GM21423 (cell line): ENCODE data around the gene LEPROT.
A peak's percentile ranks its signal among the peaks of the same experiment; 100 is the strongest.
"Not testable (repeated sequence)": the region's sequence is repeated elsewhere in the genome, so short reads cannot be mapped to it uniquely, and the experiment has no call there.

Source experiments
- ATAC-seq: cut with Tn5 transposase; IDR thresholded peaks from one replicate; pipeline ENCODE4 v1.9.1; 2021; ENCODE audit warnings: mild to moderate bottlenecking, moderate library complexity; ENCODE audit not compliant: unreplicated experiment

LEPROT gene

DNA sequence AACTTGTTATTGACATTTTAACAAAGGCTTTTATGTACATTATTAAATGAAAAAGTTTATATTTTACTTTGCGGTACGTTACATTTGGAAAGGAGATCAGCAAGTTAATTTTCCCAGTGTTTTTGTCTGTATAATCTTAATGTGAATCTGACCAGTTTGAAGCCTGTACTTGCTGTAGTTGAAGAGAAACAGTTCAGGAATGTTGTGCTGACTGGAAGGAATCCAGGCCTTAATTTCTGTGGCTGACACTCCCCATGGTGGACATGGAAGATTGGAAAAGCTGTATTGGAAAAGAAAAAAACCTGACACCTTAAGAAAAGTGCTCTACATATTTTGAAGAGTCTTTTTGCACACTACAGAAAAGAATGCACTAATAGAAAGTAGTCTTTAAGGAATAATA is 15.5 kb downstream of the LEPROT start:
- ATAC-seq = no peak

DNA sequence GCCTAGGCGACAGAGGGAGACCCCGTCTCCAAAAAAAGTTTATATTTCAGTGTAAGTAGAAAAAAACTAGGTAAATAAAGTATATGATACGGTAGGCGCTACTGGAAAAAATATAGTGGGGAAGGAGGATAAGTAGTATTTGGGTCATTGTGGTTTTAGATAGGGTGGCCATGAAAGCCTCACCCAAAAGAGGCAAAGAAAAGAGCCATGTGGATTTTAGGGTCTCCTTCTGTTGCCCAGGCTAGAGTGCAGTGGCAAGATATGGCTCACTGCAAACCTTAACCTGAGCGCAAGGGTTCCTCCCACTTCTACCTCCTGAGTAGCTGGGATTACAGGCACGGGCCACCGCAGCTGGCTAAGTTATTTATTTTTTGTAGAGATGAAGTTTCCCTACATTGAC is 17.1 kb downstream of the LEPROT start:
- ATAC-seq = no peak

DNA sequence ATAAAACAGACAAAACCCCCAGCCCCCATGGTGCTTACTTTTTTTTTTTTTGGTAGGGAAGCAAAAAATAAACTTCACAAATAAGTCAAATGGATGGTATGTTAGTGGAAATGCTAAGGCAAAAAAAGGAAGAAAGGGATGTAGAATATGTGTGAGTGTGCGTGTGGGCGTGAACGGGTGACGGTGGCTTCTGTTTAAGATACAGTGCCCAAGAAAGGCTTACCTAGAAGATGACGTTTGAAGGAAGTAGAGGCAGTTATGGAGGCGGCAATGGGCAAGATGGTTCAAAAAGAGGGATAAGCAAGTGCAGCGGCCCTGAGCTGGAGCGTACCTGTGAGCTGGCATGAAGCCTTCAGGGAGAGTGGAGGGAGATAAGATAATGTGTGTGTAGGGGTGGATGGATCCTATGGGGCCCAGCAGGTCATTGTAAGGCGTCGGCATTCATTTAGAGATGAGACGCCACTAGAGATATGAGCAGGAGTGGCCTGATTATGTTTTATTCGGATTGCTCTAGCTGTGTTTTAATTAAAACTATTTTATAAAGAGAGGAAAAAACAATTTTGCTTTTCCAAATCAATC is 19.9 kb downstream of the LEPROT start:
- ATAC-seq = no peak

DNA sequence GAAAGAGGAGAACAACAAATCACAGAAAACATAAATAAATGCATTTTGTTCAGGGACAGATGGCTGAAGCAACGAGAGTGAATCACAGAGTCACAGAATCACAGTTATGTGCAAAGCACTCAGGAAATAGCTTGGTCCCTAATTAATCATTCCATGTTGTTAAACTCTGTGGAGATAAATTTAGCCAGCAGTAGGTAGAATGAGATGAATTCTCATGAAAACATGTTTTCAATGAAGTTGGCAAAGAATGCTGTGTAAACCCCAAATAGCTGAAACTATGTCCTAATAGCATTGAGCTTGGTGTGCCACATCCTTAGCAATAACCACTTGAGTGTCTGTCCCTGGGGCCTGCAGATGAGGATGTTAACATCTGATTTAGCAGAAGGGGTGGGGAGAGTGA is 20.4 kb downstream of the LEPROT start:
- no peak for ATAC-seq

DNA sequence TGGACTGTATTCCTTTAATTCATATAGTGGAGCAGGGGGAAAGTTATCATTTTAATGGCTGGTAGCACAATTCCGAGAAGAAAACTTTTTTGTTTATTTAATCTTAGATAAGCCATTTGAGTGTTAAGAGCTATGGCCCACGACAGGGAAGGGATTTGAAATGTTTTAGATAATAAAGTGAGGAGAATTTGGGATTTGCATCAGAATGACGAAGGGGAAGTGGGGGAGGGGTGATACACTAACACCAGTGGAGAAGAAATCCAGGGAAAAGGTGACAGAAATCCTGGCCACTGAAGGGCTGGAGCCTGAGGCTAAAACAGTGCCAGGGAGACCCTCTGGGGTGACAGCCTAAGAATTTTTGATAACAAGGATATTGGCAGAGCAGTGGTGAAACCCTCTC is 21.0 kb downstream of the LEPROT start:
- no peak for ATAC-seq

DNA sequence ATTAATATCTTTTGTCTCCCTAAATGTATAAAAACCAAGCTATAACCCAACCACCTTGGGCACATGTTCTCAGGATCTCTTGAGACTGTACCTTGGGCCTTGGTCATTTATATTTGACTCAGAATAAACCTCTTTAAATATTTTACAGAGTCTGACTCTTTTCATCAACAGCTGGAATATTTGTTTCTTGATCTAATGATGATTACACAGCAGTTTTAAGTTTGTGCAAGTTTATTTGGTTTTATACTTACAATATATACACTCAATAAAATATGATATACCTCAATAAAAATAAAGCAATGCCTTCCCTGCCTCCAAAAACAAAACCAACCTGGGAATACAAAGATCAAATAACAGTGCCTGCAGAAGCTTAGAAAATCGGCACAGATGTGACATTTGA is 22.0 kb downstream of the LEPROT start:
- ATAC-seq = no peak

DNA sequence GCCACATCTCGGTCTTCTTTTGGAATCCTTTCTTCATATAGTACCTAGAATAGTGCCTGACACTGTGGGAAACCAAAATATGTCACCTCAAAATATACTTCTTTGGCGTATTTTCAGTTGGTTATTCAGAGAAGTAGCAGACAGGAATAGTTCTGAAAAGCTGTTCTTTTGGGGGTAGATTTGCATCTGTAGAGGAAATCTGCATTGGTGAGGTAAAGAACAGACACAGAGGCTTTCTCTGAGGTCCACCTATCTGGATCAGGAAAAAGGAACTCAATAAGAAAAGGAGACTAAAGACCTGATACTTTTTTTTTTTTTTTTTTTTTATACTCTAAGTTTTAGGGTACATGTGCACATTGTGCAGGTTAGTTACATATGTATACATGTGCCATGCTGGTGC is 23.2 kb downstream of the LEPROT start:
- no peak for ATAC-seq

GRCh38 chr1:65444128-65444640 is 23.7 kb downstream of the LEPROT start:
- no peak for ATAC-seq

DNA sequence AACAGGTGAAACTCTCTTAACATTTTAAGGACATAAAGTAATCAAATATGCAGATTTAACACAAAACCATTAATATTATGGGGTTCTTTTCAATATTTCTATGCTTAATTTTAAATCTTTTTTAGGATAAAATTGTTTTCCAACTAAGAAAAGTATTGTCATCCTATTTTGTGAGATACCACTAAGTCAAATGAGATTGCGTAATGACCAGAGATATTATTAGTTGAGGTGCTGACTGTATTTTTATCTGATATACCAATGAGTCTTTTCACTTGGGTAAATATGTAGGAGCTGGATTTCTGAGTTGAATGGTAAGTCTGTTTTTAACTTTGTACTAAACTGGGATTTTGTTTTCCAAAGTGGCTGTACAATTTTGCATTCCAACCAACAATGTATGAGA is 25.4 kb downstream of the LEPROT start:
- no peak for ATAC-seq

- no peak for ATAC-seq
Measured at GRCh38 chr1:65449214-65449823, 28.9 kb downstream of the LEPROT start.

DNA sequence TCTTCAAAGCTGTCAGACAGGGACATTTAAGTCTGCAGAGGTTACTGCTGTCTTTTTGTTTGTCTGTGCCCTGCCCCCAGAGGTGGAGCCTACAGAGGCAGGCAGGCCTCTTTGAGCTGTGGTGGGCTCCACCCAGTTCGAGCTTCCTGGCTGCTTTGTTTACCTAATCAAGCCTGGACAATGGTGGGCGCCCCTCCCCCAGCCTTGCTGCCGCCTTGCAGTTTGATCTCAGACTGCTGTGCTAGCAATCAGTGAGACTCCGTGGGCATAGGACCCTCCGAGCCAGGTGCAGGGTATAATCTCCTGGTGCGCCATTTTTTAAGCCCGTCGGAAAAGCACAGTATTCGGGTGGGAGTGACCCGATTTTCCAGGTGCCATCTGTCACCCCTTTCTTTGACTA is 35.2 kb downstream of the LEPROT start:
- not testable (repeated sequence) for ATAC-seq

DNA sequence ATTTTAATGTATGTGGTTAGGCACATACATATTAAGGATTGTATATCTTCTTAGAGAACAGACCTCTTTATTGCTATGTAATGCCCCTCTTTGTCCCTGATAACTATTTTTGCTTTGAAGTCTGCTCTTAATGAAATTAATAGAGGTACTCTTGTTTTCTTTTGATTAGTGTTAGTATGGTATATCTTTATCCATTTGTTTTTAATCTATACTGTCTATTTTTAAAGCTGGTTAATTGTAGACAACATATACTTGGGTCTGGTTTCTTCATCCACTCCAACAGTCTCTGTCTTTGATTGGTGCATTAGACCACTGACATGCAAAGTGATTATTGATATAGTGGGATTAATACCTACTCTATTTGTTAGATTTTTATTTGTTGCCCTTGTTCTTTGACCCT is 36.0 kb downstream of the LEPROT start:
- ATAC-seq = no peak

GRCh38 chr1:65457868-65458267 is 37.4 kb downstream of the LEPROT start:
- no peak for ATAC-seq

- peak; percentile 18 for ATAC-seq
Measured at GRCh38 chr1:65458730-65459396, 38.4 kb downstream of the LEPROT start.

GRCh38 chr1:65459397-65459768 is 38.9 kb downstream of the LEPROT start:
- peak; percentile 53 for ATAC-seq

- not testable (repeated sequence) for ATAC-seq
Measured at GRCh38 chr1:65465837-65466236, 45.4 kb downstream of the LEPROT start.

GRCh38 chr1:65467536-65467935 is 47.1 kb downstream of the LEPROT start:
- ATAC-seq = no peak

- ATAC-seq = no peak
Measured at GRCh38 chr1:65469126-65469888, 48.8 kb downstream of the LEPROT start.

GRCh38 chr1:65469889-65470340 is 49.4 kb downstream of the LEPROT start:
- ATAC-seq = no peak

- no peak for ATAC-seq
Measured at GRCh38 chr1:65470766-65471165, 50.3 kb downstream of the LEPROT start.

- ATAC-seq = no peak
Measured at GRCh38 chr1:65471213-65471833, 50.9 kb downstream of the LEPROT start.
